H1 (cell line): ENCODE results near the gene RNF114. TPM values are rescaled to one million over a fixed set of nuclear protein-coding genes. Genes with fewer than 3 reads are reported as not detected.

ENCODE experiments used
- BACH1 ChIP-seq: IDR thresholded peaks from 2 replicates; pipeline ENCODE4 v1.6.1; 2012; ENCODE audit warnings: low read length, improper control_type of control experiment
- CHD7 ChIP-seq: fragments of 300-600 bp; sonication (generic); IDR thresholded peaks from 2 replicates; pipeline ENCODE4 v1.7.1; 2012; ENCODE audit warnings: low read length, moderate library complexity, mild to moderate bottlenecking, inconsistent platforms; ENCODE audit not compliant: insufficient replicate concordance
- JUN ChIP-seq: IDR thresholded peaks from 2 replicates; pipeline ENCODE4 v1.6.1; 2011; ENCODE audit warnings: low read depth, mild to moderate bottlenecking, improper control_type of control experiment, low read length
- POLR2AphosphoS5 ChIP-seq: IDR thresholded peaks from 2 replicates; pipeline ENCODE4 v1.6.1; 2011; ENCODE audit warnings: low read depth, low read length
- RAD21 ChIP-seq, 2 experiments: IDR thresholded peaks in 1 of 2; conservative IDR thresholded peaks in 1 of 2; 2 replicates each; pipeline ENCODE4 v1.6.1; 2011; ENCODE audit warnings: low read depth in 2 of 2, low read length in 2 of 2, improper control_type of control experiment in 1 of 2, inconsistent platforms in 1 of 2, mild to moderate bottlenecking in 1 of 2, moderate library complexity in 1 of 2
- TCF12 ChIP-seq: IDR thresholded peaks from 2 replicates; pipeline ENCODE4 v1.6.1; 2011; ENCODE audit warnings: low read depth, mild to moderate bottlenecking, low read length
- polyA plus RNA-seq, 7 experiments: library from polyadenylated mRNA; depleted of rRNA in 3 of 7; stranded (reverse) in 5 of 7; unstranded in 2 of 7; fragments of >200 nt in 5 of 7; fragments of 200-250 nt in 2 of 7; gene quantifications; 1 replicate in 5 of 7; 2 replicates in 1 of 7; 4 replicates in 1 of 7; pipeline versions ENCODE4 v1.2.1 to v1.2.3, GENCODE V29; 2011 to 2013; ENCODE audit warnings: missing spikeins in 2 of 7, mixed read lengths in 2 of 7
- total RNA-seq: library from RNA; stranded (reverse); fragmentation: NEBNext Ultra II Directional; extraction: Animal tissue kit (Norgen Biotek cat#: 25700); gene quantifications from 2 replicates; pipeline ENCODE4 v1.2.1, GENCODE V29; 2021

Gene RNF114
- total and polyA plus RNA-seq, 2 of the 8 experiments (the other 6 are each of a cell fraction or from before 2014, with no cell fraction given), result 81.7 to 89.9 TPM

GRCh38 chr20:49970498-49970897, 34.3 kb downstream of the RNF114 start (continued):
- TF ChIP-seq RAD21 (IDR thresholded peaks at IDR 0.05 in 1 of 2, conservative IDR thresholded peaks at IDR 0.05 in 1 of 2; ENCODE audit: low read depth in 2 of 2, low read length in 2 of 2) (no peak), CHD7 (no peak), POLR2AphosphoS5 (no peak), TCF12 (no peak), JUN (no peak), BACH1 (no peak)
